Measurements from ENCODE around the gene LTBP1.
A peak's percentile ranks its signal among the peaks of the same experiment; 100 is the strongest.

DNA sequence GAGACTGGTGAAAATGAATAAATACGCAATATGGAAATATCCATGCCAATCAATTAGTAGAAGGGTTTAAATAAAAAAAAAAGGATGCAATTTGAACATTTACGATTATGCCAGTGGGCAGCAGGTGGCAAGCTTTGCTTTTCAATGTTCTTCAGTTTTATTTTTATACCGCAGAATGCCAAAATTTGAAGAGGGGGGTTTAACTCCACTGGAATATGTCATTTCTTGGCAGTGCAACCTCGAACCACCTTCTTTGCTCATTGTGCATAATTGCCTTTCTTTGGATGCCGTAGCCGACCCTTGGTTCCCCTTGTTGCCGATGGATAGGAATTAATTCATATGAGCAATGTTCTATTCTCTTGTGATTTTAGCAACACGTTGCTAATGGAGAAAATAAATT is 88.0 kb downstream of the LTBP1 start:
- TF ChIP-seq, protein P1, sequence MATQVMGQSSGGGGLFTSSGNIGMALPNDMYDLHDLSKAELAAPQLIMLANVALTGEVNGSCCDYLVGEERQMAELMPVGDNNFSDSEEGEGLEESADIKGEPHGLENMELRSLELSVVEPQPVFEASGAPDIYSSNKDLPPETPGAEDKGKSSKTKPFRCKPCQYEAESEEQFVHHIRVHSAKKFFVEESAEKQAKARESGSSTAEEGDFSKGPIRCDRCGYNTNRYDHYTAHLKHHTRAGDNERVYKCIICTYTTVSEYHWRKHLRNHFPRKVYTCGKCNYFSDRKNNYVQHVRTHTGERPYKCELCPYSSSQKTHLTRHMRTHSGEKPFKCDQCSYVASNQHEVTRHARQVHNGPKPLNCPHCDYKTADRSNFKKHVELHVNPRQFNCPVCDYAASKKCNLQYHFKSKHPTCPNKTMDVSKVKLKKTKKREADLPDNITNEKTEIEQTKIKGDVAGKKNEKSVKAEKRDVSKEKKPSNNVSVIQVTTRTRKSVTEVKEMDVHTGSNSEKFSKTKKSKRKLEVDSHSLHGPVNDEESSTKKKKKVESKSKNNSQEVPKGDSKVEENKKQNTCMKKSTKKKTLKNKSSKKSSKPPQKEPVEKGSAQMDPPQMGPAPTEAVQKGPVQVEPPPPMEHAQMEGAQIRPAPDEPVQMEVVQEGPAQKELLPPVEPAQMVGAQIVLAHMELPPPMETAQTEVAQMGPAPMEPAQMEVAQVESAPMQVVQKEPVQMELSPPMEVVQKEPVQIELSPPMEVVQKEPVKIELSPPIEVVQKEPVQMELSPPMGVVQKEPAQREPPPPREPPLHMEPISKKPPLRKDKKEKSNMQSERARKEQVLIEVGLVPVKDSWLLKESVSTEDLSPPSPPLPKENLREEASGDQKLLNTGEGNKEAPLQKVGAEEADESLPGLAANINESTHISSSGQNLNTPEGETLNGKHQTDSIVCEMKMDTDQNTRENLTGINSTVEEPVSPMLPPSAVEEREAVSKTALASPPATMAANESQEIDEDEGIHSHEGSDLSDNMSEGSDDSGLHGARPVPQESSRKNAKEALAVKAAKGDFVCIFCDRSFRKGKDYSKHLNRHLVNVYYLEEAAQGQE (IDR thresholded peaks at IDR 0.05; ENCODE audit: unreplicated experiment), result no peak
- TF ChIP-seq, protein P2, sequence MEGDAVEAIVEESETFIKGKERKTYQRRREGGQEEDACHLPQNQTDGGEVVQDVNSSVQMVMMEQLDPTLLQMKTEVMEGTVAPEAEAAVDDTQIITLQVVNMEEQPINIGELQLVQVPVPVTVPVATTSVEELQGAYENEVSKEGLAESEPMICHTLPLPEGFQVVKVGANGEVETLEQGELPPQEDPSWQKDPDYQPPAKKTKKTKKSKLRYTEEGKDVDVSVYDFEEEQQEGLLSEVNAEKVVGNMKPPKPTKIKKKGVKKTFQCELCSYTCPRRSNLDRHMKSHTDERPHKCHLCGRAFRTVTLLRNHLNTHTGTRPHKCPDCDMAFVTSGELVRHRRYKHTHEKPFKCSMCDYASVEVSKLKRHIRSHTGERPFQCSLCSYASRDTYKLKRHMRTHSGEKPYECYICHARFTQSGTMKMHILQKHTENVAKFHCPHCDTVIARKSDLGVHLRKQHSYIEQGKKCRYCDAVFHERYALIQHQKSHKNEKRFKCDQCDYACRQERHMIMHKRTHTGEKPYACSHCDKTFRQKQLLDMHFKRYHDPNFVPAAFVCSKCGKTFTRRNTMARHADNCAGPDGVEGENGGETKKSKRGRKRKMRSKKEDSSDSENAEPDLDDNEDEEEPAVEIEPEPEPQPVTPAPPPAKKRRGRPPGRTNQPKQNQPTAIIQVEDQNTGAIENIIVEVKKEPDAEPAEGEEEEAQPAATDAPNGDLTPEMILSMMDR (conservative IDR thresholded peaks at IDR 0.05; ENCODE audit: low read depth in 2 of 2), result 0 out of 4 replicates have a peak, but pooled peaks of 1 of the 2 experiments have one; percentile 9
- TF ChIP-seq EZH2 (IDR thresholded peaks at IDR 0.05; ENCODE audit: low read depth, unreplicated experiment) (no peak), ZNF114 (CRISPR knock-in tag; IDR thresholded peaks at IDR 0.05) (no peak), CREB1 (CRISPR knock-in tag; IDR thresholded peaks at IDR 0.05; ENCODE audit: low read depth) (no peak), POLR2AphosphoS5 (IDR thresholded peaks at IDR 0.05; ENCODE audit: low read depth) (no peak), EZH2phosphoT487 (IDR thresholded peaks at IDR 0.05; ENCODE audit: unreplicated experiment) (no peak), JUNB (IDR thresholded peaks at IDR 0.05; ENCODE audit: unreplicated experiment) (no peak)
- TF ChIP-seq, protein P3, sequence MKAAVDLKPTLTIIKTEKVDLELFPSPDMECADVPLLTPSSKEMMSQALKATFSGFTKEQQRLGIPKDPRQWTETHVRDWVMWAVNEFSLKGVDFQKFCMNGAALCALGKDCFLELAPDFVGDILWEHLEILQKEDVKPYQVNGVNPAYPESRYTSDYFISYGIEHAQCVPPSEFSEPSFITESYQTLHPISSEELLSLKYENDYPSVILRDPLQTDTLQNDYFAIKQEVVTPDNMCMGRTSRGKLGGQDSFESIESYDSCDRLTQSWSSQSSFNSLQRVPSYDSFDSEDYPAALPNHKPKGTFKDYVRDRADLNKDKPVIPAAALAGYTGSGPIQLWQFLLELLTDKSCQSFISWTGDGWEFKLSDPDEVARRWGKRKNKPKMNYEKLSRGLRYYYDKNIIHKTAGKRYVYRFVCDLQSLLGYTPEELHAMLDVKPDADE (IDR thresholded peaks at IDR 0.05), result no peak

Data from GM23338 (cell line).